NCI-H128 (cell line): ENCODE measurements around the gene MPST.

Experiments used
- DNase-seq: peaks from one replicate; lab custom pipeline; 2025; ENCODE audit not compliant: unreplicated experiment; lab: John Stamatoyannopoulos, UW

Gene MPST

DNA sequence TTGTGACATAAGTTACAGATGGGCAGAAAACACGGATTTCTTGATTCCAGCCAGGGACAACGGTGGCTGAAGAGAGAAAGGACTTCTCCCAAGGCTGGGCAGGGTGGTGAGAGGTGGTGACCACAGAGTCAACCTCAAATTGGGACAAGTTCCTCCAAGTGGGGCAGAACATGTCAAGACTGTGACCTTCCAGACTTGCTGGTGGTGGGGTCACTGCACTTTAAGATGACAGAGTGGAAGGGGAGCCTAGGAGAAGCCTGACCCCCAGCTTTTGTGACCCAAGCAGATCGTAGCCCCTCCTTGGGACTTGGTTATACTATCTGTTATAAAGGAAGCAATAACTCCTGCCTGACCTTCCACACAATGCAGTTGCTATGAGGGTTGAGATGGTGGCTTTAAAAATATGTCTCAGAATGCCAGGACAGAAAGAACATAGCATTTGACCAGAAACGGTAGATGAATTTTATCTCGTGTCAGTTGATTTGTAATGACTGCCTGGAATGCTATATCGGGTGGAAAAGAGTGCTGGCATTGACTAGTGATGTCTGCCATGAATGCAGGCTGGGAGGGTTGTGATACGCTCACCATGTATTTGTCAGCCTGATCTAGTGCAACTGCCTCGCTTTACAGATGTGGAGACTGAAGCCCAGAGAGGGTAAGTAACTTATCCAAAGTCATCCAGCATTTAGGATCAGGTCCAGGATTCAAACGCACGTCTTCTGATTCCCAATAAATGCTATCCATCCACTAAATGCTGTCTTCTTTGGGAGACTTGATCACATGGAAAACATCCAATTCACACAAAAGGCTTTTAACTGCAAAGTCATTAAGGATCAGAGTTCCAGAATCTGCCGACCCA lies 18.6 kb upstream of the MPST start:
- no peak for DNase-seq

GRCh38 chr22:37001826-37002225 lies 17.7 kb upstream of the MPST start:
- DNase-seq = no peak

DNA sequence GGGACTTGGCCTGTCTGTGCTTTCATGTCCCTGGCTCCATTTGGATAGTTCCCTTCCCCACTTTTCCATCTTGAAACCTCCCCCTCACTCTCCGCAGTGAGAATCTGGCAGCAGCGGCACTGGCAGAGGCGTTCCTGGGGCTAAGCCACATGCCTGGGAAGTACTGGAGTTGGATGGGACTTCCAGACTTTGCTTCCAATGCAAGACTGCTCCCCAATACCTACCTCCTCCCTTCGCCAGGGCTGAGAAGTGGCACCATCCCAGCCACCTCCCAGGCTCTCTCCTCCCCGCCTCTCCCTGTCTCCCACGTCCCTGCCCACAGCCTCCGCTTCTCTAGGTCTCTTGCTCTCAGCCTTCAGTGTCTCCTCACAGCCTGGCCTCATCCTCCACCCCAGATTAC lies 16.9 kb upstream of the MPST start:
- DNase-seq = no peak

- no peak for DNase-seq
Observed at GRCh38 chr22:37007651-37008050, 11.9 kb upstream of the MPST start.

DNA sequence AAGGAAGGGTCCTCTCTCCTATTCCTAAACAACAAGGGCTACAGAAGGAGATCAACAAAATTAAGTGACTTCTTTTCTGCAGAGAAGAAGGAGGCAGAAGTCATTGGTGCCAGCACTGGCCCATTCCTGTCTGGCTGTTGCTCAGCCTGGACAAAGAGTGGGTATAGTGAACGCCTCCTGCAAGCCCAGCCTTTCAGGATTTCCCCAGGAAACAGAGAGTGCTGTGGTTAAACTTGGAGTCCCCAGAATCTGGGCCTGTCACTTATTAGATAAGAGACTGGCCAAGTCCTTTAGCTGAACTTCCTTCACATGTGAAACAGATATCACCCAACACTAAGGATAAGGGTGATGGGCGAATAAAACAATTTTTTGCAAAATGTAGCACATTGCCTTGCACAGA lies 11.2 kb upstream of the MPST start:
- DNase-seq = no peak

- no peak for DNase-seq
Observed at GRCh38 chr22:37009490-37009889, 10.1 kb upstream of the MPST start.

- DNase-seq = no peak
Observed at GRCh38 chr22:37010174-37010573, 9.4 kb upstream of the MPST start.

DNA sequence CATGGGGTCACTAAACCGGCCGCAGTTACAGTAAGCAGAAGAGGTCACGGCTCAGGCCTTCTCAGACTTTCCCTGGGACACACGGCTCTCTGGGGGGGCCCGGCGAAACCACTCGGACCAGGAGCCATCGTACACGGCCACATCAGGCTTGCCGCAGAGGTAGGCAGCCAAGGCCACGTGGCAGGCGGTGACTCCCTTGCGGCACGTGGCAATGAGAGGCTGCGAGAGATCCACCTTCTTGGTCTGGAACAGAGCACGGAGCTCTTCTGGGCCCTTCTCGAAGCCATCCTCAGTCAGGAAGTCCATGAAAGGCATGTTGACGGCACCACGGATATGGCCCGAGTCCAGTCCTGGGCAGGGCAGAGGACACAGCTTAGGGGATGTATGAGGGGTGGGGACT lies 8.6 kb upstream of the MPST start:
- no peak for DNase-seq

DNA sequence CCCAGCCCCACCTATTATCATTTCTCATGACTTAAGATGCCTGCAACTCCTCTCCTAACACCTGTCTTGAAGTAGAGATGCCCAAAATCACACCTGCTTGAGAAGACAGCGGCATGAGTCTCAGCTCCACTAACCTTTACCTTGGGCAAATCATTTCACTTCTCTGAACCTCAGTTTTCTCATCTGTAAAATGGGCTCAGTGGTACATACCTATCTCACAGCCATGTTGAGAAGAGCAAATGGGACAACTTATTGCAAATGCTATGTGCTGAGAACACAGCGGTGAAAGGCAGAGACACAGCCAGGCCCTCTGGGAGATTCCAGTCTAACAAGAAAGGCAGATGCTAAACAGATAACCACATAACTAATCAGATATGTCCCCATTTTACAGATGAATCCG lies 8.1 kb upstream of the MPST start:
- no peak for DNase-seq

DNA sequence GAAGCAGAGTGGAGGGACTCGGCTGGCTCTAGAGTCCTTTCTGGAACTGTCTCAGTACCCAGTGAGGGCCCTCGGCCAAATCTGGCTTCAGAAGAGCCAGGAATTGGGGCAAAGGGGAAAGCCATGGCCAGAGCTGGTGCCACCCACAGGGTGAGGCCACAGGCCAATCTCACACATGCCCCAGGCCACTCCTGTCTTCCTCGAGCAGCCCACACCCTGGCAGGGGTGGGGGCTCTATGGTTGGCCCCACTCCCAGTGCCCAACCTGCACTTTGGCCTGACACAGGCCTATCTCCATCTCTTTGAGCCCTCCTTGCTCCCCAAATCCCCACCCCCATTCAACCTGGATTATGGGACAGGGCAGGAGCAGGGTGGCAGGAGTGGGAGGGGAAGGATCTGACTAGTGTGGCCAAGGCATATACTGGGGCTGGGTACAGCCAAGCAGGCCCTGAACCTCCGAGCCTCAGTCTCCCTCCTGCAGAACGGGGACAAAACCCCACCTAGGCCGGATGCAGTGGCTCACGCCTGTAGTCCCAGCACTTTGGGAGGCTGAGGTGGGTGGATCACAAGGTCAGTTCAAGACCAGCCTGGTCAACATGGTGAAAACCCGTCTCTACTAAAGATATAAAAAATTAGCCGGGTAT lies 7.2 kb upstream of the MPST start:
- DNase-seq = no peak

DNA sequence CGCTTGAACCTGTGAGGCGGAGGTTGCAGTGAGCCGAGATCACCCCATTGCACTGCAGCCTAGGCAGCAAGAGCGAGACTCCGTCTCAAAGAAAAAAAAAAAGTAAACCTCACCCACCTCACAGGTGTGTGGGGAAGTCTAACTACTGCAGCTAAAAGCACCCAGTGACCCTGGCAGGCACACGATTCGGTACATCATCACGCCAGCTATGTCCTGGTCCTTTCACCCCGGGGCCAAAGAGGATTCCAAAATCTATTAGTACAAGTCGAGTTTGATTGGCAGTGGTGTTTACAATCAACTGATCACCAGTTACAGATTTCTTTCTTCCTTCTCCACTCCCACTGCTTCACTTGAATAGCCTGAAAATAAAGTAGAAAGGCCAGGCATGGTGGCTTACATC lies 6.6 kb upstream of the MPST start:
- no peak for DNase-seq

GRCh38 chr22:37014415-37014806 lies 5.1 kb upstream of the MPST start:
- no peak for DNase-seq

DNA sequence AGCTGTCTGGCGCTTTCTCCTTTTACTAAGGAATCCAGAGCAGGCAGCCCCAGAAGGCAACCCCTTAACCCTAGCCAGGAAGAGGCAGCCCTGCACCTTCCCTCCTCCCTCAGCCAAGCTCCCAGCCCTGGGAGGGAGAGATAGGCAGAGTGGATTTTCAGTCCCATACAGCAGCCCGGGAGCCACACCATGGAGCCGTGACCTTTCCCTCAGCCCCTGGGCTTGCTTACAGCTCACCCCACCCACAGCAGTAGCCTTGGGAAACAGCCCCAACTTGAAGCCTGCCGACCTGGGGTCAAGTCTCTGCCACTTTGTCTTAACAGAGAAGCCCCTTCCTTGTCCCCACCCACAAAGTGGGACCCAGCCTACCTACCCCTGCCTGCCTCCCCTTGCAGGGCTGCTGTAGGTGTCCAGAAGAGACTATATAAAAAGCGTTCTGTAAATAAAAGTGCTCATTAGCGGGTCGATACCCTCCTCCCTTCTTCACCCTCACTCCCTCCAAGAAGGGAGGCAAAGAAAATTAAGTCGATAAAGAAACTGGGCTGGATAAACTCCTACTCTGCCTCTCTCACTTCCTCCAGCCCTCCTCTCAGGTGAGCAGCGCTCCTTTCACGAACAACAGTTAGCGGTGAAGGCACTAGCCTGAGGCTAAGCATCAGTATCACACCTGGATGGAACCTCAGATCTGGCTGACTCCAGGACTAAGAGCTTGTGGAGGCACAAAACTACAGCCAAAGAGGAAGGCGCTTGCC lies 4.5 kb upstream of the MPST start:
- no peak for DNase-seq

DNA sequence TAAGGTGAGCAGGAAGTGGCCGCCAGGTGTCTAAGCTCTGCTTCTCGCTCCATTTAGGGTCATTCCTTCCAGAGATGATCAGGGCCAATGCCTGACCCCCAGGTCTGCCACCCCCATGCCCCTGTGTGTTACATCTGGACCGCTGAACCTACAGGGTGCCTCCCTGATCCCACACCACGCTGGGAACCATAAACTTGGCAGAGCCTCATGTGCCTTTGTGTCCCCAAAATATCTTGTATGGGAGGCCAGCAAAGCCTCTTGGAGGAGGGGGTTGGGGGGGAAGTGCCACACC lies 4.0 kb upstream of the MPST start:
- DNase-seq = no peak

- no peak for DNase-seq
Observed at GRCh38 chr22:37016134-37016910, 3.2 kb upstream of the MPST start.

DNA sequence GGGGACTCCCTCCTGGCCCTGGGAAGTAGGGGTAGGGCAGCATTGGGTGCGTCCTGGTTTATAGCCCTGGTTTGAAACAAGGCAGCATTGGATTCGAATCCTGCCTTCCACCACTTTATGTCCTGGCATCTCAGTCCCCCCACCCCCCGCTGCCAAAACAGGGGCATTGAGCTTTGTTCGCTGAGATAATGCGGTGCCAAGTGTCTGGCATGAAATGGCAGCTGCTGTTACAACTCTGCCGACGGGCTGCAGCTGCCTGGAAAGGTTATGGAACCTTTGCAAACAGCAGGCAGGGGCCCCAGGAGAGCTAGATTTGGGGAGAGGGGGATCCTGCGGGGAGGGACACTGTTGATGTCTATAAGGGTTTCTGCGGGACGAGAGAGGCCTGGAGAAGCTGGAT lies 2.2 kb upstream of the MPST start:
- no peak for DNase-seq

DNA sequence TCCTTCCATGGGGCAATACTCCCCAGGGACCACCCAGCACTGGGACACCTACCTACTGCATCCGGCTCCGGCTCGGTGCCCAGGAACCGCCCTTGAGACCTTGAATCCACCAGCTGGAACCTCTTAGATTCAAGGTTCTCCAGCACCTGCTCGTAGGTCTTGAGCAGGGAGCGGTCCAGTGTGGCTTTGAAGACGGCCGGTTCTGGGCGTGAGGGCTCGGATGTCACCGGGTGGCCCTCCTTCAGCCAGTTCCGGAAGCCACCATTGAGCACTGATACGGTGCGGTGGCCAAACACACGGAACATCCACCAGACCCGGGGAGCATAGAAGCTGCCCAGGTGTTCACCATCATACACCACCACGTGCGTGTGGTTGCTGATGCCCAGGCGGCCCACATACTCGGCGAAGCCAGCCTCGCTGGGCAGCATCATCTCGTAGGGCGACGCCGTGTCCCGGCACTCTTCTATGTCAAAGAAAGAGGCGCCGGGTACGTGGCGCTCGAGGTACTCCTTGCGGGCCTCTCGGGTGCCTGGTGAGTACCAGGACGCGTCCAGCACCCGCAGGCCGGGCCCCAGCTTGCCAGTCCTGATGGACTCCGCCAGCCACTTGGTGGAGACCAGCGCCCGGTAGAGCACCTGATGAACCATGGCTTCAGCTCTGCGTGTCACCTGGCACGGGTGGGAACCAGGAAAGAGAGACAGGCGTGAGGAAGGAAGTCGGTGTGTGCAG lies 1.3 kb upstream of the MPST start:
- DNase-seq = no peak

- no peak for DNase-seq
Observed at GRCh38 chr22:37018815-37019308, 680 bp upstream of the MPST start.

- DNase-seq = no peak
Observed at GRCh38 chr22:37020192-37020479, 594 bp downstream of the MPST start.

GRCh38 chr22:37021041-37021440 lies 1.5 kb downstream of the MPST start:
- no peak for DNase-seq
